Trophoblast cell (in vitro differentiated cells and primary cell): ENCODE data around the gene SLAMF7.

Experiments
- DNase-seq, 2 donors: peaks; one replicate each; pipeline ENCODE4 v3.0.0-alpha.2; 2016
- H2AFZ ChIP-seq: 2 replicates; pipeline ENCODE4 v1.6.1; 2013; ENCODE audit warnings: low read length, moderate library complexity, mild to moderate bottlenecking; ENCODE audit not compliant: insufficient read depth, poor library complexity
- H2AK5ac ChIP-seq: 2 replicates; pipeline ENCODE4 v1.6.1; 2013; ENCODE audit warnings: mild to moderate bottlenecking, low read length
- H2BK120ac ChIP-seq: 2 replicates; pipeline ENCODE4 v1.6.1; 2013; ENCODE audit warnings: low read length, mild to moderate bottlenecking, moderate library complexity; ENCODE audit not compliant: insufficient read depth, poor library complexity
- H2BK12ac ChIP-seq: 2 replicates; pipeline ENCODE4 v1.6.1; 2013; ENCODE audit warnings: mild to moderate bottlenecking, low read length, moderate library complexity
- H2BK5ac ChIP-seq: 2 replicates; pipeline ENCODE4 v1.6.1; 2013; ENCODE audit warnings: low read length, low read depth, moderate library complexity, mild to moderate bottlenecking; ENCODE audit not compliant: poor library complexity
- H3K14ac ChIP-seq: 2 replicates; pipeline ENCODE4 v1.6.1; 2013; ENCODE audit warnings: mild to moderate bottlenecking, low read length
- H3K18ac ChIP-seq: 2 replicates; pipeline ENCODE4 v1.6.1; 2013; ENCODE audit warnings: mild to moderate bottlenecking, low read length
- H3K23ac ChIP-seq: 2 replicates; pipeline ENCODE4 v1.6.1; 2013; ENCODE audit warnings: low read length
- H3K27ac ChIP-seq: 2 replicates; pipeline ENCODE4 v1.5.1; 2013; ENCODE audit warnings: low read depth, mild to moderate bottlenecking, inconsistent platforms, low read length, moderate library complexity
- H3K27me3 ChIP-seq: 2 replicates; pipeline ENCODE4 v1.6.1; 2013; ENCODE audit warnings: inconsistent platforms, mild to moderate bottlenecking, low read length, moderate library complexity; ENCODE audit not compliant: insufficient read depth
- H3K36me3 ChIP-seq, 2 experiments: 1 replicate in 1 of 2; 2 replicates in 1 of 2; pipeline ENCODE4 v1.6.1; 2013; ENCODE audit warnings: low read length in 2 of 2, mild to moderate bottlenecking in 2 of 2, moderate library complexity in 1 of 2; ENCODE audit not compliant: insufficient read depth in 2 of 2, control insufficient read depth in 1 of 2
- H3K4ac ChIP-seq: 2 replicates; pipeline ENCODE4 v1.6.1; 2013; ENCODE audit warnings: low read depth, mild to moderate bottlenecking, low read length, moderate library complexity
- H3K4me1 ChIP-seq, 2 experiments: 1 replicate in 1 of 2; 2 replicates in 1 of 2; pipeline ENCODE4 v1.6.1; 2013; ENCODE audit warnings: low read length in 2 of 2, mild to moderate bottlenecking in 2 of 2, moderate library complexity in 1 of 2; ENCODE audit not compliant: insufficient read depth in 2 of 2, control insufficient read depth in 1 of 2
- H3K4me2 ChIP-seq: 2 replicates; pipeline ENCODE4 v1.6.1; 2013; ENCODE audit warnings: inconsistent platforms, mild to moderate bottlenecking, low read length, moderate library complexity
- H3K4me3 ChIP-seq: 2 replicates; pipeline ENCODE4 v1.5.1; 2013; ENCODE audit warnings: mild to moderate bottlenecking, low read depth, low read length, inconsistent platforms
- H3K79me1 ChIP-seq: one replicate; pipeline ENCODE4 v1.6.1; 2013; ENCODE audit warnings: low read length
- H3K79me2 ChIP-seq: 2 replicates; pipeline ENCODE4 v1.6.1; 2013; ENCODE audit warnings: low read length, mild to moderate bottlenecking; ENCODE audit not compliant: control insufficient read depth, insufficient read depth, poor library complexity
- H3K9ac ChIP-seq: 2 replicates; pipeline ENCODE4 v1.6.1; 2013; ENCODE audit warnings: mild to moderate bottlenecking, low read length
- H3K9me3 ChIP-seq: 2 replicates; pipeline ENCODE4 v1.6.1; 2013; ENCODE audit warnings: low read depth, mild to moderate bottlenecking, control low read depth, inconsistent platforms, low read length; ENCODE audit not compliant: insufficient read depth
- H4K12ac ChIP-seq: 2 replicates; pipeline ENCODE4 v1.6.1; 2013; ENCODE audit warnings: low read depth, mild to moderate bottlenecking, low read length, moderate library complexity
- H4K8ac ChIP-seq: 2 replicates; pipeline ENCODE4 v1.6.1; 2013; ENCODE audit warnings: low read depth, mild to moderate bottlenecking, low read length, moderate library complexity
- H4K91ac ChIP-seq: one replicate; pipeline ENCODE4 v1.6.1; 2013; ENCODE audit warnings: low read depth, mild to moderate bottlenecking, low read length, moderate library complexity
- WGBS: extraction: QIAGEN DNeasy Blood & Tissue Kit; methylation state at CpG from one replicate; pipeline ENCODE4 v1.1.7; 2013; ENCODE audit warnings: missing lambda C conversion rate; ENCODE audit not compliant: insufficient read length, insufficient coverage; ENCODE audit errors: extremely low coverage; 5-methylcytosine and 5-hydroxymethylcytosine counted together

Gene SLAMF7

DNA sequence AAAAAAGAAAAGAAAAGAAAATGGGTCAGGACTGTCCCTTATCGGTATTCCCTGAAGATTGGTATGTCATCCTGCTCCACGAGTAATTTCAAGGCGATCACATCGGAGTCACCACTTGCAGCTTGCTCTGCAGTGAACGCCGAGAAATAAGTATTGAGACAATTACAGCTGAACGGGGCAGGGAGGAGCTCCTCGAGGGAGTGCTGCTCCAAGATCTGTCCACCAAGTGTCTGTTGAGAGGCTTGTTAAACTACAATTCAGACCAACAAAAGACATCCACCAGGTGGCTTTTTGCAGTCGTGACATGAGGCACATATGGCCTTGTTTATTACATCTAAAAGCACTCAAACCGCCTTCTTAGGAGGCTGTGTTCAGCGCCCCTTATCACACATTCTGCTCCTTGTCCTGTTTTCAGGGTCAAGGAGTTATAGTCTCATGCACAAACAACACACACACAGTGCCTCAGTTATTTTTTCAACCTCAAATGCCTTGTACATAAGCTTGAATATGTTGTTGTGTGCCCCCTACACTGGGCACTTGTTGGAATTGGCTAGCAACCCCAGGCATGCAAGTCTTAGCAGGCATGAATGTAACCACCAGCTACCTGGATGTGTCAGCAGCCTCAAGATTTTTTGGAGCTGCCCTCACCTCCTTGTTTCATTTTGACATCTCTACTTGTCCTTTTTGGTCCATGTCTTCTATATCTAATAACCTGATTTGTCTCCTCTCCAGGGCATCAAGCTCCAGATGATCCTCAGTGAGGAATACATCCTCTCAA is 14.4 kb upstream of the SLAMF7 start:
- Histone ChIP-seq H2AK5ac (no peak overlapping the region), H4K91ac (no peak overlapping the region), H3K4me2 (no peak overlapping the region), H3K23ac (no peak overlapping the region), H3K4me1 (peaks cover 5 to 10% of the 10 kb centered on the region in 2 experiments), H2BK120ac (no peak overlapping the region), H3K79me1 (peaks cover 3% of the 10 kb centered on the region), H3K79me2 (no peaks in the 10 kb centered on the region), H4K8ac (no peak overlapping the region), H3K27me3 (no peaks in the 10 kb centered on the region), H3K4ac (no peak overlapping the region), H4K12ac (no peak overlapping the region), H3K9ac (no peak overlapping the region), H3K36me3 (no peaks in the 10 kb centered on the region), H3K18ac (no peak overlapping the region), H2BK5ac (no peak overlapping the region), H3K9me3 (no peaks in the 10 kb centered on the region), H3K27ac (no peak overlapping the region), H2BK12ac (peak overlapping the region; percentile 3), H3K14ac (no peak overlapping the region), H3K4me3 (no peak overlapping the region), H2AFZ (no peak overlapping the region)
- no peak for DNase-seq
- WGBS, result no CpG with 5 or more reads among the region's 11 CpGs

GRCh38 chr1:160726114-160726497 is 12.9 kb upstream of the SLAMF7 start:
- H3K4me1 ChIP-seq, result peaks cover 5 to 10% of the 10 kb centered on the region in 2 experiments
- peak overlapping the region; percentile 25 for H4K91ac ChIP-seq
- WGBS, result no CpG with 5 or more reads among the region's 3 CpGs
- DNase-seq, result no peak
- no peak overlapping the region for H3K4ac ChIP-seq
- no peak overlapping the region for H3K4me2 ChIP-seq
- H3K23ac ChIP-seq, result no peak overlapping the region
- no peaks in the 10 kb centered on the region for H3K36me3 ChIP-seq
- peak overlapping the region; percentile 46 for H3K27ac ChIP-seq
- no peak overlapping the region for H4K12ac ChIP-seq
- peak overlapping the region; percentile 76 for H2BK5ac ChIP-seq
- H2BK12ac ChIP-seq, result no peak overlapping the region
- no peaks in the 10 kb centered on the region for H3K27me3 ChIP-seq
- H3K79me1 ChIP-seq, result peaks cover 3% of the 10 kb centered on the region
- no peak overlapping the region for H3K14ac ChIP-seq
- no peaks in the 10 kb centered on the region for H3K9me3 ChIP-seq
- H2AFZ ChIP-seq, result no peak overlapping the region
- no peak overlapping the region for H3K18ac ChIP-seq
- no peak overlapping the region for H4K8ac ChIP-seq
- no peak overlapping the region for H3K9ac ChIP-seq
- H3K79me2 ChIP-seq, result no peaks in the 10 kb centered on the region
- H2BK120ac ChIP-seq, result peak overlapping the region; percentile 31
- H3K4me3 ChIP-seq, result no peak overlapping the region
- no peak overlapping the region for H2AK5ac ChIP-seq

- H3K4ac ChIP-seq, result no peak overlapping the region
- peak overlapping the region; percentile 63 for H3K27ac ChIP-seq
- no peak overlapping the region for H2AFZ ChIP-seq
- peaks cover 3% of the 10 kb centered on the region for H3K79me1 ChIP-seq
- H3K18ac ChIP-seq, result no peak overlapping the region
- no peak overlapping the region for H3K9ac ChIP-seq
- H3K36me3 ChIP-seq, result no peaks in the 10 kb centered on the region
- H4K12ac ChIP-seq, result no peak overlapping the region
- no peak overlapping the region for H3K14ac ChIP-seq
- peak; percentile 79 to 89 for DNase-seq
- no peak overlapping the region for H3K4me3 ChIP-seq
- H2BK12ac ChIP-seq, result no peak overlapping the region
- no peaks in the 10 kb centered on the region for H3K27me3 ChIP-seq
- H3K79me2 ChIP-seq, result no peaks in the 10 kb centered on the region
- H2BK120ac ChIP-seq, result no peak overlapping the region
- peak overlapping the region; percentile 11 for H2BK5ac ChIP-seq
- no CpG with 5 or more reads among the region's 8 CpGs for WGBS
- H2AK5ac ChIP-seq, result no peak overlapping the region
- no peaks in the 10 kb centered on the region for H3K9me3 ChIP-seq
- peaks cover 5 to 10% of the 10 kb centered on the region in 2 experiments for H3K4me1 ChIP-seq
- H3K23ac ChIP-seq, result no peak overlapping the region
- H4K91ac ChIP-seq, result peak overlapping the region; percentile 1
- H3K4me2 ChIP-seq, result peak overlapping the region; percentile 44
- H4K8ac ChIP-seq, result no peak overlapping the region
These were observed 12.3 kb upstream of the SLAMF7 start for GRCh38 chr1:160726498-160727315.

GRCh38 chr1:160727316-160727640 is 11.8 kb upstream of the SLAMF7 start:
- Histone ChIP-seq H3K79me2 (no peaks in the 10 kb centered on the region), H3K4me2 (no peak overlapping the region), H3K4me1 (peaks cover 5 to 10% of the 10 kb centered on the region in 2 experiments), H3K79me1 (peaks cover 3% of the 10 kb centered on the region), H2BK120ac (no peak overlapping the region), H3K23ac (no peak overlapping the region), H3K18ac (no peak overlapping the region), H3K14ac (no peak overlapping the region), H2BK12ac (no peak overlapping the region), H3K4me3 (no peak overlapping the region), H3K9ac (no peak overlapping the region), H4K12ac (no peak overlapping the region), H3K36me3 (no peaks in the 10 kb centered on the region), H4K8ac (no peak overlapping the region), H3K9me3 (no peaks in the 10 kb centered on the region), H4K91ac (no peak overlapping the region), H3K27me3 (no peaks in the 10 kb centered on the region), H3K27ac (no peak overlapping the region), H2AFZ (no peak overlapping the region), H2BK5ac (no peak overlapping the region), H3K4ac (no peak overlapping the region), H2AK5ac (no peak overlapping the region)
- no peak for DNase-seq
